Nephron progenitor cell (in vitro differentiated cells): ENCODE data around the gene AKAP5.
A peak's percentile ranks its signal among the peaks of the same experiment; 100 is the strongest.

Source experiments
- DNase-seq: peaks from one replicate; pipeline ENCODE4 v3.0.0; 2021
- H3K27ac Mint-ChIP-seq: 2 replicates; pipeline ENCODE4 v1.8.0; 2021; ENCODE audit warnings: mild to moderate bottlenecking, moderate library complexity, mixed read lengths
- H3K27me3 Mint-ChIP-seq: 2 replicates; pipeline ENCODE4 v1.8.0; 2021; ENCODE audit warnings: mild to moderate bottlenecking, low read depth, mixed read lengths; ENCODE audit not compliant: poor library complexity
- H3K36me3 Mint-ChIP-seq: 2 replicates; pipeline ENCODE4 v1.8.0; 2021; ENCODE audit warnings: low read depth, mixed read lengths
- H3K4me1 Mint-ChIP-seq: 2 replicates; pipeline ENCODE4 v1.8.0; 2021; ENCODE audit warnings: mixed read lengths
- H3K4me3 Mint-ChIP-seq: 2 replicates; pipeline ENCODE4 v1.8.0; 2021; ENCODE audit warnings: mild to moderate bottlenecking, moderate library complexity, mixed read lengths
- H3K9me3 Mint-ChIP-seq: 2 replicates; pipeline ENCODE4 v1.8.0; 2021; ENCODE audit warnings: mild to moderate bottlenecking, moderate library complexity, mixed read lengths
- CTCF ChIP-seq: fragments of 200-600 bp; sonication (generic); IDR thresholded peaks from 2 replicates; pipeline ENCODE4 v1.5.0; 2021; ENCODE audit warnings: antibody characterized with exemption

AKAP5 gene

GRCh38 chr14:64447876-64448670 lies 17.2 kb upstream of the AKAP5 start:
- Mint-ChIP-seq H3K4me3 (no peak overlapping the region), H3K27ac (peak overlapping the region; percentile 54), H3K36me3 (peaks cover 32% of the 10 kb centered on the region), H3K9me3 (no peaks in the 10 kb centered on the region), H3K4me1 (peaks cover 27% of the 10 kb centered on the region), H3K27me3 (no peaks in the 10 kb centered on the region)
- no peak for TF ChIP-seq CTCF
- DNase-seq, result no peak

- Mint-ChIP-seq H3K36me3 (peaks cover 50% of the 10 kb centered on the region), H3K4me3 (no peak overlapping the region), H3K4me1 (peaks cover 11% of the 10 kb centered on the region)
Observed at GRCh38 chr14:64450255-64450654, 15.0 kb upstream of the AKAP5 start.

DNA sequence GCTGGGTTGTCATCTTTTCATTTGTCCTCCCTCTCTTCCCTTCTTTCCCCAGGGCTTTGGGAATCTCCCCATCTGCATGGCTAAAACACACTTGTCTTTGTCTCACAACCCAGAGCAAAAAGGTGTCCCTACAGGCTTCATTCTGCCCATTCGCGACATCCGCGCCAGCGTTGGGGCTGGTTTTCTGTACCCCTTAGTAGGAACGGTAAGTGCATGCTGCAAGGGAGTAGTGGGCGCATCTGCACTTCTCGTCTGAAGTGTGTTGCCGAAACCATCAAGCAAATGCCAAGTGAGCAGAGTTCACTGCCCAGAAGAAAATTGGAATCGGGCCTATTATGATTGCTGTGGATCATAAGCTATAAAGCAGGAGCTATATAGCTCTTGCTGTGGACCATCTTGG lies 10.6 kb upstream of the AKAP5 start:
- no peaks in the 10 kb centered on the region for H3K9me3 Mint-ChIP-seq
- peaks cover 32% of the 10 kb centered on the region for H3K36me3 Mint-ChIP-seq
- H3K27ac Mint-ChIP-seq, result no peak overlapping the region
- no peak overlapping the region for H3K4me3 Mint-ChIP-seq
- H3K27me3 Mint-ChIP-seq, result no peaks in the 10 kb centered on the region
- no peaks in the 10 kb centered on the region for H3K4me1 Mint-ChIP-seq
- TF ChIP-seq CTCF, result no peak
- no peak for DNase-seq

More at GRCh38 chr14:64450255-64450654, 15.0 kb upstream of the AKAP5 start:
- TF ChIP-seq CTCF, result no peak
- Mint-ChIP-seq H3K27me3 (no peaks in the 10 kb centered on the region), H3K9me3 (no peaks in the 10 kb centered on the region), H3K27ac (peak overlapping the region; percentile 66)
- no peak for DNase-seq

GRCh38 chr14:64459405-64460136 lies 5.7 kb upstream of the AKAP5 start:
- Mint-ChIP-seq H3K27ac (no peak overlapping the region), H3K4me1 (no peaks in the 10 kb centered on the region), H3K36me3 (peaks cover 8% of the 10 kb centered on the region), H3K4me3 (no peak overlapping the region), H3K27me3 (peaks cover 5% of the 10 kb centered on the region), H3K9me3 (no peaks in the 10 kb centered on the region)
- no peak for TF ChIP-seq CTCF
- no peak for DNase-seq

DNA sequence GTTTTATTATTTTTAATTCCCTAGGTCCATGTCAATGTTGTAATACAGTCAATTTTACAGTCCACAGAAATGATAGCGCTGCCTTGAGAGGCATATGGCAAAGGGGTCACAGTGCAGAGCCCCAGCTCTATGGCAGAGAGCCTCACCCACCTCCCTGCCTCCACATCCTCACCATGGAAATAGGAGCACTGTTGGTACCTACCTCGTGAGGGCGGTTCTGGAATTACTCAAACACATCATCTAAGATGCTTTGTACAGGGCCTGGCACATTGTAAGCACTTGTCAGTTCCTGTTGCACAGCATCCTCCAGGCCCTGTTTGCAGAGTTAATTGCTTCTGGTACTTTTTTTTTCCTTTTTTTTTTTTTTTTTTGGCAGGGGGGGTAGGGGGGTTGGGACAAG lies 4.1 kb upstream of the AKAP5 start:
- no peak for TF ChIP-seq CTCF
- H3K27ac Mint-ChIP-seq, result no peak overlapping the region
- DNase-seq, result no peak
- peaks cover 5% of the 10 kb centered on the region for H3K36me3 Mint-ChIP-seq
- H3K4me3 Mint-ChIP-seq, result no peak overlapping the region
- H3K9me3 Mint-ChIP-seq, result no peaks in the 10 kb centered on the region
- peaks cover 10% of the 10 kb centered on the region for H3K4me1 Mint-ChIP-seq
- H3K27me3 Mint-ChIP-seq, result peaks cover 13% of the 10 kb centered on the region
